Head of caudate nucleus (tissue), 42 donors: Measurements from ENCODE around the gene SAPCD2.
"Not testable (repeated sequence)": the region's sequence is repeated elsewhere in the genome, so short reads cannot be mapped to it uniquely, and the experiment has no call there.

Experiments used
- DNase-seq, 42 donors: peaks; one replicate each; pipeline versions ENCODE4 v3.0.0 to v3.0.0-alpha.2; 2020 to 2021; ENCODE audit warnings: mixed read lengths in 7 of 42
- intact Hi-C: fragments of 100-400 bp; cut with DNase I; formaldehyde crosslinking; loops from one replicate; pipeline ENCODE4 v1.15.0; 2022

The SAPCD2 gene

GRCh38 chr9:137069508-137070091 lies 757 bp downstream of the SAPCD2 start:
- intact Hi-C loops, result loop anchor here (10.0 kb wide), 1 partner anchor 285 kb away; no protein-coding TSS in a partner anchor
- no peak for DNase-seq

- no peak for DNase-seq
- intact Hi-C loops, result no loop called here
Observed at GRCh38 chr9:137068539-137069507, 1.5 kb downstream of the SAPCD2 start.

GRCh38 chr9:137067860-137068538 lies 2.4 kb downstream of the SAPCD2 start:
- intact Hi-C loops, result loop anchor here (2.0 kb wide), 1 partner anchor 21 kb away; the partner anchor contains the start of gene NPDC1
- peak; percentile 80 to 94 (median 86) for DNase-seq

- intact Hi-C loops, result loop anchor here (2.0 kb wide), 1 partner anchor 19 kb away; the partner anchor contains the start of gene NPDC1
- DNase-seq, result no peak
Observed at GRCh38 chr9:137066096-137066861, 4.1 kb downstream of the SAPCD2 start.

GRCh38 chr9:137065336-137065967 lies 4.9 kb downstream of the SAPCD2 start:
- intact Hi-C loops, result no loop called here
- no peak for DNase-seq

GRCh38 chr9:137064880-137065164 lies 5.5 kb downstream of the SAPCD2 start:
- no peak for DNase-seq
- intact Hi-C loops, result no loop called here

GRCh38 chr9:137064027-137064879 lies 6.1 kb downstream of the SAPCD2 start:
- intact Hi-C loops, result no loop called here
- DNase-seq, result peak in 40 of 42 donors; percentile 54 to 90 (median 78)

- no peak for DNase-seq
- intact Hi-C loops, result no loop called here
Observed at GRCh38 chr9:137063311-137064026, 6.9 kb downstream of the SAPCD2 start.

- DNase-seq, intact Hi-C loops: not testable (repeated sequence)
Observed at GRCh38 chr9:137062798-137063197, 7.6 kb downstream of the SAPCD2 start.

GRCh38 chr9:137062384-137062783 lies 8.0 kb downstream of the SAPCD2 start:
- intact Hi-C loops, result no loop called here
- DNase-seq, result no peak

- DNase-seq, result no peak
Observed at GRCh38 chr9:137058521-137059234, 11.7 kb downstream of the SAPCD2 start.

GRCh38 chr9:137057545-137057944 lies 12.8 kb downstream of the SAPCD2 start:
- intact Hi-C loops, result no loop called here
- DNase-seq, result no peak

More at GRCh38 chr9:137058521-137059234, 11.7 kb downstream of the SAPCD2 start:
- intact Hi-C loops, result no loop called here

GRCh38 chr9:137056739-137057415 lies 13.5 kb downstream of the SAPCD2 start:
- intact Hi-C loops, result no loop called here
- DNase-seq, result no peak

GRCh38 chr9:137055385-137056364 lies 14.7 kb downstream of the SAPCD2 start:
- intact Hi-C loops, result no loop called here
- DNase-seq, result peak; percentile 87 to 99 (median 96)
